Right lobe of liver (tissue), 4 donors: ENCODE results near the gene RPL9.
A peak's percentile ranks its signal among the peaks of the same experiment; 100 is the strongest.

Experiments
- CTCF ChIP-seq, 4 donors: fragments of 200-600 bp in 3 of 4; fragments of 450-650 bp in 1 of 4; IDR thresholded peaks; one replicate each; pipeline versions ENCODE4 v1.5.1 to v1.8.0; 2016 to 2022; ENCODE audit warnings: antibody characterized with exemption in 4 of 4, mild to moderate bottlenecking in 2 of 4
- POLR2A ChIP-seq: fragments of 450-650 bp; IDR thresholded peaks from one replicate; pipeline ENCODE4 v1.6.1; 2017; ENCODE audit warnings: antibody characterized with exemption, mild to moderate bottlenecking
- donor health status: DM: no; HTN: no; CAD: no.
- donor health status: DM: no; HTN: no; CAD: no.
- donor health status: DM: no; HTN: yes; CAD: no.

GRCh38 chr4:39469429-39470077, 10.8 kb upstream of the RPL9 start:
- TF ChIP-seq POLR2A: no peak
- TF ChIP-seq CTCF (IDR thresholded peaks at IDR 0.05): peak; percentile 82 to 95 (median 88)
